CD4-positive, alpha-beta T cell treated with Interleukin-15 for 4 hours (primary cell): ENCODE results near the gene CYFIP2.
"Not testable (repeated sequence)": the region's sequence is repeated elsewhere in the genome, so short reads cannot be mapped to it uniquely, and the experiment has no call there.

ENCODE experiments used
- DNase-seq: peaks from one replicate; pipeline ENCODE4 v3.0.0-alpha.2; 2020; ENCODE audit warnings: low spot score

CYFIP2 gene

GRCh38 chr5:157390551-157391297, 124.8 kb downstream of the CYFIP2 start:
- peak; percentile 63 for DNase-seq

- no peak for DNase-seq
Measured at GRCh38 chr5:157398305-157398704, 132.4 kb downstream of the CYFIP2 start.

- no peak for DNase-seq
Measured at GRCh38 chr5:157400741-157401495, 135.0 kb downstream of the CYFIP2 start.

DNA sequence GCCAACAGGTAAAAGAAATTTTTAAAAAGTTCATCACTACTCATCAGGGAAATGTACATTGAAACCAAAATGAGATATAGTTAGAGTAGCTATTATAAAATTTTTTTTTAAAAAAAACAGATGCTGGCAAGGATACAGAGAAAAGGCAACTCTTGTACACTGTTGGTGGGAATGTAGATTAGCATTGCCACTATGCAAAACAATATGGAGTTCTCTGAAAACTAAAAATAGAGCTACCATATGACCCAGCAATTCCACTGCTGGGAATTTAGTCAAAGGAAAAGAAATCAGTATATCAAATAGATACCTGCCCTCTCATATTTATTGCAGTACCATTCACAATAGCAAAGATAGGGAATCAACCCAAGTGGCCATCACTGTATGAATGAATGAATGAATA, 149.9 kb downstream of the CYFIP2 start:
- no peak for DNase-seq

DNA sequence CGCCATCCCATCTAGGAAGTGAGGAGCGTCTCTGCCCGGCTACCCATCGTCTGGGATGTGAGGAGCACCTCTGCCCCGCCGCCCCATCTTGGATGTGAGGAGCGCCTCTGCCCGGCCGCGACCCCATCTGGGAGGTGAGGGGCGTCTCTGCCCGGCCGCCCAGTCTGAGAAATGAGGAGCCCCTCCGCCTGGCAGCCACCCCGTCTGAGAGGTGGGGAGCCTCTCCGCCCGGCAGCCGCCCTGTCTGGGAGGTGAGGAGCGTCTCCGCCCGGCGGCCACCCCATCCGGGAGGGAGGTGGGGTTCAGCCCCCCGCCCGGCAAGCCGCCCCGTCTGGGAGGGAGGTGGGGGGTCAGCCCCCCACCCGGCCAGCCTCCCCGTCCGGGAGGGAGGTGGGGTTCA, 153.6 kb downstream of the CYFIP2 start:
- DNase-seq: not testable (repeated sequence)

- not testable (repeated sequence) for DNase-seq
Measured at GRCh38 chr5:157429920-157430319, 164.0 kb downstream of the CYFIP2 start.

GRCh38 chr5:157431544-157432200, 165.7 kb downstream of the CYFIP2 start:
- peak; percentile 63 for DNase-seq

DNA sequence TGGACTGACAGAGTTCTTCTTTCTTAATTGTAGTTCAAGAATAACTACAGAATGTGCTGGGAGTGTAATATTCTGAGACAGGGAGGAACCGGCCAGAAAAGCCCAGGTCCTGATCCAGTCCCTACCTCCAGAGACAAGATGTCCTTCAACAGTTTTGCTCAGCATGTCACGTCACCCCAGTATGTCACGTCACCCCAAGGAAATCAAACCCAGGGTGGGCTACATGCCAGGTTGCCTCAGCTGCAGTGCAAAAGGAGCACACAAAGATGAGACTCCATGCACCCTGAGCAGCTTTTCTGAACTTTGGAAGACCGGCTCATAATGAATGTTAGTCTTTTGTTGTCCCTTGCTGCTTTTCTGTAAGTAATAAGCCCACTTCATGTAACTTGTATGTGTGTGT, 168.2 kb downstream of the CYFIP2 start:
- no peak for DNase-seq

- DNase-seq: no peak
Measured at GRCh38 chr5:157443041-157443549, 177.2 kb downstream of the CYFIP2 start.

DNA sequence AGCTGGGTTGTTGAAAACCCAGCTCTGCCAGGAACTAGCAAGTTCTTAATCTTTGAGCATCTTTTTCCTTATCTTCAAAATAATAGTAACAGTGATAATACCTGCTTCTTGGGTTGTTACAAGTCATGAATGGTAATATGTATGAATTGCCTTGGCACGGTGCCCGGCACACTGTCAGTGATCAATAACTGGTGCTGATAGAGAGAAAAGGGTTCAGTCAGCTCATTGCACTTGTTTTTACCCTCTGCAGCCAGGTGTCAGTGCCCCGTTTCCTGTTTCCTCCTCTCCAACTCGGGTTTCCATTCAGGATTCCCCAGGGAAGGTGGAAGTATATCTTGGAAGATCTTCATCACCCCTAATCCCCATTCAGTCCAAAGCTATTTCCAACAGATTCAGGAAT, 178.3 kb downstream of the CYFIP2 start:
- no peak for DNase-seq
